AG08396 (cell line): ENCODE measurements around the gene SFMBT2.
"Not testable (repeated sequence)": the region's sequence is repeated elsewhere in the genome, so short reads cannot be mapped to it uniquely, and the experiment has no call there.

Source experiments
- DNase-seq: peaks from one replicate; pipeline ENCODE4 v3.0.0; 2012; ENCODE audit warnings: low spot score, mixed read lengths

Gene SFMBT2

DNA sequence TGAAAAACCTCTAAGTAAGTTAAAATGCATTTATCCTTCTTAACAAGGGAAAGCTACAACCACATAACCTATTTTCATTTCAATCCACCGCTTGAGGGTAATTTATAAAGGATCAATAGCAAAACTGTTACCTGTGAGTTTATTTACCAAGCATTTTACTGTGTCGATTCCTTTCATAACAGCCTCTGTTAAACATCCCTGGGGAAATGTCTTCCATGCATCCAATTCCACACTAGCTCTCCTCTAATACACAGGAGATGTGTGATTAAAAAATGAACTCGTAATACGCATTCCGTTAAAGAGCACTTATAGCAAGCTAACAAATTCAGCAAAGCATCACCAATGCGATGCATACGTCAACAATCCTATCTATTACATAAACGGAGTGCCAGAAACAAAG, 185.7 kb downstream of the SFMBT2 start:
- DNase-seq = no peak

GRCh38 chr10:7218968-7219367, 191.9 kb downstream of the SFMBT2 start:
- DNase-seq = no peak

DNA sequence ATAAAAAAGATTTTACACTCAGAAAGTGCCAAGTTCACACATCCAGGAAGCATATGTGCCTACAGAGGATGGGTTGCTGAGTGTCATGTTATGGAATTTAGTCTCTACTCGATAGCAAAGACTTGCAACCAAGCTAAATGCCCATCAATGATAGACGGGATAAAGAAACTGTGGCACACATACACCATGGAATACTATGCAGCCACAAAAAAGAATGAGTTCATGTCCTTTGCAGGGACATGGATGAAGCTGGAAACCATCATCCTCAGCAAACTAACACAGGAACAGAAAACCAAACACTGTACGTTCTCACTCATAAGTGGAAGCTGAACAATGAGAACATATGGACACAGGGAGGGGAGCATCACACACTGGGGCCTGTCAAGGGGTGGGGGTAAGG, 198.1 kb downstream of the SFMBT2 start:
- not testable (repeated sequence) for DNase-seq

GRCh38 chr10:7211857-7212577, 198.8 kb downstream of the SFMBT2 start:
- DNase-seq = no peak

GRCh38 chr10:7210516-7210915, 200.3 kb downstream of the SFMBT2 start:
- DNase-seq = no peak

- DNase-seq = no peak
These were observed 201.4 kb downstream of the SFMBT2 start for GRCh38 chr10:7209458-7209857.

DNA sequence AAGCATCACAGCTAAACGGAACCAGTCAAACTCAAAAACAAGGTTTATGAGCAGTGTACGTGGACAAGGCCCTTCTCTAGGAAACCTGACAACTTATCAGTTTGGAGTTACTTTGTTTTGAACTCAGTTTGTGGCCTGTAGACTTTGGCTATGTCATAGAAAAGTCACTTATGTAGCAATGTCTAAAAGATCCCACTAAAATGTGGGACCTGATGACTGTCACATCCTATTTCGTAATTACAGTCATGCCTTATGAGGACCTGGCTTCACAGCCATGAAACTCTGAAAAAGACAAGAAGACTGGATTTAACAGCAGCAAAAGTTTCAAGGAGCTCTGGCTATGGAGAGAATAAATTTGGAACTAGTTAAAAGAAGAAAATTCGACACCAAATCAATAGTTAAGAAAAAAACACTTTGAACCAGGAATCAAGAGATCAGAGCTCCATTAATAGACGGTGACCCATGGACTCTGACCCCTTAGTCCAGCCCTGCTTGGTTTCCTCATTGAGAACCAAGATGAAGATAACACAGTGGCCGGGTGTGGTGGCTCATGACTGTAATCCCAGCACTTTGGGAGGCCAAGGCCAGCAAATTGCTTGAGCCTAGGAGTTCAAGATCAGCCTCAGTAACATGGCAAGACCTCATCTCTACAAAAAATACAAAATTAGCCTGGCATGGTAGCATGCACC, 204.3 kb downstream of the SFMBT2 start:
- DNase-seq = no peak

DNA sequence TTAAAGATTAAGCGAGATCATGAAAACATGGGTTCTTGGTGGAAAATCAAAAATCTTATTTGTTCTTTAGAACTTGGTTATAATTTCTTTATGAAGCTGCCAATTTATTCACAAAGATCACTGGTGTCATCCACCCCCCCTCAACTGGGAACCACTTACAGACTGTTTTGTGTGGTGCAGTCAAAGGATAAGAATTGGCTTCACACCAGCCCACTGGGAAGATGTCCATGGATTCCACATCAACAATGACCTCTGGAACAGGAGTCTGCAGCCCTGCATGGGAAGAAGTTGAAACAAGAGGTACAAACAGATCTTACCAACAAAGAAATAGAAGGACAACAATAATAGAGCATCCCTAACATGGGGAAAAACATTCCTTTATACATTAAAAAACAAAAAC, 205.2 kb downstream of the SFMBT2 start:
- DNase-seq = no peak

DNA sequence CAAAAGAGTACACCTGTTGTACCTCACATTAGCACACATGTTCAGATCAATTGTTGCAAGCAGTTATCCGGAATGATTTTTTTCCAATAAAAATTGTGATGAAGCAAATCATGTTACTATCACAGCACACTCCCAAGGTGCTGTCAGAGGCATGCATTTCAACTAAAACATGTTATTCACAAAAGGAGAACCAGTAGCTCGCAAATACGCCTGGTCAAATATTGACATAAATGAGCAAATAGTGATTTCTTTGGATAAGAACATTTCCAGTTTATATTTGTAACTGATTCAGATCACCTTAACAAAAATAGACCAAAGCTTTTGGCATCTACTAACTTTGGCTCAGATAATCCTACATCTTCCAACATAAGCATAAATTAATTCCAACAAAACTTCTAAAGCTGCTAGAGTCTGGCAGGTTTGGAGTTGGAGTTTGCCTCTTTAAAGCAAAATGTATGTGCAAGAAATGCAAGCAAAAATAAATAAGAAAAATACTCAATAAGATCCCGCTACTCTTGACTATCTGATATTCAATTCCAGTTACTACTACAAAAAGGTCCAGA, 208.0 kb downstream of the SFMBT2 start:
- DNase-seq = no peak

- DNase-seq = no peak
These were observed 211.6 kb downstream of the SFMBT2 start for GRCh38 chr10:7199152-7199760.

- DNase-seq = no peak
These were observed 214.6 kb downstream of the SFMBT2 start for GRCh38 chr10:7196284-7196683.

GRCh38 chr10:7195118-7195517, 215.7 kb downstream of the SFMBT2 start:
- DNase-seq = no peak

DNA sequence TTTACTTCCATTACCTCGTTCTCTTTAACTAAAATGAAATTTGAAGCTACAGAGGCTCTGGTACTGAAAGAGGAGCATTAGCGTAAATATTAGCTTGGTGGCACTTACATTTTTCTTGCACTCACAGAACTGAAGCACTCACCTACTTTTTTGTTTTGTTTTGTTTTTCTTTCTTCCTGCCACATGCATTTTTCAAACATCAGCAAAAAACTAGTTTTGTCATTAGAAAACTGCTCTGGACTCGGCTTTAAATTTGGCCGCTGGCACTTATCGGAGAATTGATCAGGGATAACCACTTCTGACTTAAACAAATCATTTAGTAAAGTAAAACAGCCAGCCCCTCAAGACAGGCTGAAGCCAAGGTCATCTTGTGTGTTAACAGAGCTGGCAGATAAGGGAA, 216.3 kb downstream of the SFMBT2 start:
- no peak for DNase-seq

DNA sequence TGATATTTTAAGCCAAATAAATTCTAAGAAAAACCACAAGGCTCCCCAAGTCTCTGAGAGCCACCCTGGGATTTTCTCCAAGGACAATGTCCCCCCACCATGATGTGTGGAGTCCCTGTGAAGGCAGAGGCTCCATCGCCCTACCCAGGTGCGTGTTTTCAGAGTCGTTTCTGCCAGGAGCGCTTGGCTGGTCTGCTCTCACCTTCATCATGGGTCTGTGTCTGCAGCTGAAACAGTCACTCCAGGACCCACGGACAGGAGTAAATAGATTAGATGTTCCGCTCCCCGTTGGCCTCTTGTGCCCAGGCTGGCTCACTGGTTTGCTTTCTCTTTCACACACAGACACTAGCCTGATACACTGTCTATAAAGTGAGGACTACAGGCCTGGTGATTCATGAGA, 217.5 kb downstream of the SFMBT2 start:
- no peak for DNase-seq

DNA sequence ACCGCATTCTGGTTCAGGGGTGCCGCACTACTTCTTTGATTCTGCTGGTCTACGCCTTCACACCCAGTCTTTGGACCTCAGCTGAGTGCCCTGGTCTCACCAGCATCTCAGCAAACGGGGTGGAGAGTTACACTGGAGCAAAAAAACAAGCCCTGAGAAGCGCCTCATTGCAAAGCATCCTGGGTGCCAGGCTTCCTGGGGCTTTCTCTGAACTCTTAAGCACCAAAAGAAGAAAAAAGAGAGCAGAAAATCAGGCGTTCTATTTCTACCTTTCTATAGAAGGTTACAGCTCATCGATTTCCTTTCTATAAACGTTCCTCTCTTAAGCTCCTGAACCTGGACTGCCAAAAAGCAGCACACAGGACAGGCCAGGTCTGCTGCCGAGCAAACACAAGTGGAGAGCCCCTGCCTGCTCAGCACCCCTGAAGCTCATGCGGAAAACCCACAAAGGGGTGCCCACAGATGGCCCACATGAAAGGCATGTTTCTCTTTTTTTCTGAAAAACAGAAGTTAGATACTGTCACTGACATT, 217.9 kb downstream of the SFMBT2 start:
- DNase-seq = no peak

- DNase-seq = no peak
These were observed 218.8 kb downstream of the SFMBT2 start for GRCh38 chr10:7192061-7192460.

GRCh38 chr10:7190772-7191171, 220.1 kb downstream of the SFMBT2 start:
- DNase-seq = not testable (repeated sequence)

DNA sequence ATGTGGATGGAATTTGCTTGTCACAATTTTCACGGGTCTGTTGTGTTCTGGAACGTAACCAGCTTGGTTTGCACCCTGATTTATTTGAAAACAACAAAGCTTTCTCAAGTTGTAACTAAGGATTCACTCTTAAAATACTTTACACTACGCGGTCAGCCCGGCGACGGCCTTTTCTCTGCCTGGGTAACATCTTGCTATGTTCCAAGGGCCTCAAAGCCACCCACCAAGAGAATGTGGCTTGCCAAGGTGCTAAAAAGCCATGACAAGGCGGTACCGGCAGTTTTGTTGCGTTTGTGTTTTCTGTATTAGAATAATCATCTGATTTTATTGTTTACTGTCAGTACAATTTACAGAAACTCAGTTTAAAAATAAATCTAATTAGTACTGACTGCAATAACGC, 220.9 kb downstream of the SFMBT2 start:
- DNase-seq = no peak

DNA sequence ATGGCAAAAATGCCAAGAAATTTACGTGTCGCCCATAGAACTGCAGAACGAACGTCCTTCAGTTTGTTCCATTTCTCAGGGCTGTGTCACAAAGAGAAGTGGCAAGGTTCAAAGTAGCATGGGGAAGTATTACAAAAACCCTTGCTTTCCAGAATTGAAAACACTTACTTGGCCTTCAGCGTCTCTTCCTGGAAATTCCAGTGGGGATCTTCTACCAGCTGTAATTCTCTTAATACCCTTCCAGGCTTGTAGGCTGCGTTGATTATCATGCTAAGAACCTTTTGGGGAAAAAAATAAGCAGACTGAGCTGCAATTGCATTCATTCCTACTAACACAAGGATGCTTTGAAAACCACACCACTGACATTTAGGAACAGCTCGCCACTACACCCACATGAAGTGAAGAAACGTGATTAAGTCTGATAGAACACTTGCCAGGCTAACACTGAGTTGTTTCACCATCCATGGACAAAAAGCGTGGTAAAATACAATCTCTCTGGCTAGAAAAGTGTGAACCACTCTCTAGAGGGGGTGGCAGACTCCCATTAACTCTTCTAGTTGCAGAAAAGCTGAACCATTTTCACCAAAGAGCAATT, 222.3 kb downstream of the SFMBT2 start:
- DNase-seq = no peak

DNA sequence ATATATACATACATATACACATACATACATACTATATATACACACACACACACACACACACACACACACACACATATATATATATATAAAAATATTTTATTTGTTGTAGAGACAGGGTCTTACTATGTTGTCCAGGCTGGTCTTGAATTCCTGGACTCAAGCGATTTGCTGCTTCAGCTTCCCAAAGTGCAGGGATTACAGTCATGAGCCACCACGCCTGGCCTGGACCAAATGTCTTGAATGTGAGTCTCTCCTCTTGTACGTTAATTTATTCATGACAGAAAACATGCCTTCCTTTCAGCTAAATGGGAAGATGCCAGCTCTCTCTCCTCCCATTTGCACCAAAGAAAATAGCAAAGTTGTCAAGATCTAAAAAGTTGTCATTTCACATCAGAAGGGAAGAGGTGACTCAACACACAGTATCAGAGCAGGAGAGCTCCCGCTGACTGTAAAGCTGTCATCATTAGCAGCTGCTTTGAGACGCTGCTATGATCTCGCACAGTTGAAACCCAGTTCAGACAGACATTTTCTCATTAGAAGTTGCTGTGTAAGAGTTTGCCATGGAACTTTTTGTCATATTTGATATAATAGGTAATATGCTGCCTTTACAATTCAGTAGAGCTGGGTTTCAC, 224.3 kb downstream of the SFMBT2 start:
- DNase-seq = no peak

- no peak for DNase-seq
These were observed 225.5 kb downstream of the SFMBT2 start for GRCh38 chr10:7185367-7185690.
